SIG-M5 (cell line): Measurements from ENCODE around the gene NELL2.
"Not testable (repeated sequence)": the region's sequence is repeated elsewhere in the genome, so short reads cannot be mapped to it uniquely, and the experiment has no call there.

Experiments used
- DNase-seq: peaks from one replicate; lab custom pipeline; 2025; lab: John Stamatoyannopoulos, UW

The NELL2 gene

DNA sequence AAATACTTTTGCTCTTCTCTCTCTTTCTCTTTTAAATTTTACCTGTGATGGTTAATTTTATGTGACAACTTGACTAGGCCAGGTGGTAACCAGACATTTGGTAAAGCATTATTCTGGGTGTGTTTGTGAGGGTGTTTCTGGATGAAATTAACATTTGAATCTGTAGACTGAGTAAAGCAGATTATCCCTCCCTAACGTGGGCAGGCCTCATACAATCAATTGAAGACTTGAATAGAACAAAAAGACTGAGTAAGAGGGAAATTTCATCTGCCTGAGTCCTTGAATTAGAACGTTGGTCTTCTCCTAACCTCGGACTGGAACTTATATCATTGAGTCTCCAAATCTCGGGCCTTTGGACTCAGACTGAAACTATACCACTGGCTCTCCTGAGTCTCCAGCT, 182.1 kb downstream of the NELL2 start:
- no peak for DNase-seq

DNA sequence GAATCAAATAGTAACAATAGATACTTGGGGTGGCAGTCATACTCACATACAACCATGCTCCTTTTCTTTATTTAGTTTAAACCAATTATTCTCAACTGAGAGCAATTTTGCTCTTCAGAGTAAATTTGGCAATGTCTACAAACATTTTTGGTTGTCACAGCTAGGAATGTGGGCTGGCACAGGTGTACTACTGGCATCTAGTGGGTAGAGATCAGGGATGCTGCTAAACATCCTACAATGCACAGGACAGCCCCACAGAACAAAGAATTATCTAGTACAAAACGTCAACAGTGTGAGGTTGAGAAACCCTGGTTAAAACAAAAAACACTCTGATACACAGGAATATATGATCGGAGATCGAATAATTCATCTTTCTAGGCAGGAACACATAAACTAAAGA, 186.5 kb downstream of the NELL2 start:
- DNase-seq, result no peak

DNA sequence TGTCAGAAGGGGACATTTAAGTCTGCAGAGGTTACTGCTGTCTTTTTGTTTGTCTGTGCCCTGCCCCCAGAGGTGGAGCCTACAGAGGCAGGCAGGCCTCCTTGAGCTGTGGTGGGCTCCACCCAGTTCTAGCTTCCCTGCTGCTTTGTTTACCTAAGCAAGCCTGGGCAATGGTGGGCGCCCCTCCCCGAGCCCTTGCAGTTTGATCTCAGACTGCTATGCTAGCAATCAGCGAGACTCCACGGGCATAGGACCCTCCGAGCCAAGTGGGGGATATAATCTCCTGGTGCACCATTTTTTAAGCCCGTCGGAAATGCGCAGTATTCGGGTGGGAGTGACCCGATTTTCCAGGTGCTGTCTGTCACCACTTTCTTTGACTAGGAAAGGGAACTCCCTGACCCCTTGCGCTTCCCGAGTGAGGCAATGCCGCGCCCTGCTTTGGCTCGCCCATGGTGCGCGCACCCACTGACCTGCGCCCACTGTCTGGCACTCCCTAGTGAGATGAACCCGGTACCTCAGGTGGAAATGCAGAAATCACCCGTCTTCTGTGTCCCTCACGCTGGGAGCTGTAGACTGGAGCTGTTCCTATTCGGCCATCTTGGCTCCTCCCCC, 189.2 kb downstream of the NELL2 start:
- DNase-seq, result not testable (repeated sequence)

DNA sequence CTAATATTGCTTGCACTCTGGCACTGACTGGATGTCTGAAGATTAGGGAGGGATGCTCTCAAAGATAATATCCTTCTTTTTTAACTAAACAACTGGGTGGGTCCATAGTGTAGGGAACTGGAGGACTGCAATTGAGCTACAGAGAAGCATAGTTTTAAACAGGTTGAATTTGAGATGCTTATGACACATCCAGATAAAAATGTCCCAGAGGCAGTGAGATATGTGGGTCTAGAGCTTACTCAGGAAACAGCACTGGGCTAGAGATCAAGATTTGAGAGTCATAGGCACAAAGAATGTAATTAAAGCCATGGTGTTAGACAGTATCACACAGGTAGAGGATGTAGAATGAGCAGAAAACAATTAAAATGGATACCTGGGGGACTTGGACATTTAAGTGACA, 198.4 kb downstream of the NELL2 start:
- DNase-seq, result no peak

DNA sequence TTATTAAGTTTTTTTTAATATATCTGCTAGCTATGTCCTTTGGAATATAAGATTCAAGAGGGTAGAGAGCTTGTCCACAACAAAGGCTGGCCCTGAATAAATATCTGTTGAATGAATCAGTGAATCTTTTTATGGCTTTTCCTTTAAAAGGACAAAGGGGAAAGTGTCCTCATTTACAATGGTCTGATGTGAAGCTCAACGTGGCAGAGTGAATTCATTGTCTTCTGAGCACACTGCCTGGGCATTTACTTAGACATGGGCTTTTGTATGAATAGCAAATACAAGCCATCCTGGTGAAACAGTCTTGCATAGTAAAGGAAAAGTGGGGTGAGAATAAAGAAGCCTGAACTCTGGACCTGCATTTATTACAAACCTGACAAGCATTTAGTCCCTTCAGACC, 201.2 kb downstream of the NELL2 start:
- no peak for DNase-seq

DNA sequence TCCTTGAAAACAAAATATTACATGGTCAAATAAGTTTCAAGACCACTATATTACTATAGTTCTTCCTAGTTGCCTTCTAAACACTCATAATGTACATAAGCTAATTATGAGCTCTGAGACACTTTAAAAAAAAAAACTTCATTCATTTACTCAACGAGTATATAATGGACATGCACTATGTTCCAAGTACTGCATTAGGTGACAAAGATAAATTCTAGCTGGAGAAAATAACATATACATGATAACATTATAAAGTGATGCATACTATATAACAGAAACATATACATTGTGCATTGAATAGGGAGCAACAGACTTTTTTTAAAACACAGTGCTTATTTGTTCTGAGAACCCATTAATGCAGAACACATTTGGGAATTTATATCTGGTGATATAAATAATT, 202.3 kb downstream of the NELL2 start:
- DNase-seq, result no peak

DNA sequence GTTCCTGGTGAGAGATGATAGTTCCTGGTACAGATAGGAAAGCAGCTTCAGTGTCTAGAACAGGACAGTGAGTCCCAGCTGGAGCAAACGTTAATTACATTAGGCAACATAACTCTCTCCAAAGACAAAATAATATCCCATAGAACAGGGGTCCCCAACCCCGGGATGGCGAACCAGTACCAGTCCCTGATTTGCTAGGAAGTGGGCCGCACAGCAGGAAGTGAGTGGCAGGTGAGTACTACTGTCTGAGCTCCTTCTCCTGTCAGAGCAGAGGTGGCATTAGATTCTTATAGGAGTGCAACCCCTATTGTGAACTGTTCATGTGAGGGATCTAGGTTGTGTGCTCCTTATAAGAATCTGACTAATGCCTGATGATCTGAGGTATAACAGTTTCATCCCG, 204.1 kb downstream of the NELL2 start:
- DNase-seq, result no peak

DNA sequence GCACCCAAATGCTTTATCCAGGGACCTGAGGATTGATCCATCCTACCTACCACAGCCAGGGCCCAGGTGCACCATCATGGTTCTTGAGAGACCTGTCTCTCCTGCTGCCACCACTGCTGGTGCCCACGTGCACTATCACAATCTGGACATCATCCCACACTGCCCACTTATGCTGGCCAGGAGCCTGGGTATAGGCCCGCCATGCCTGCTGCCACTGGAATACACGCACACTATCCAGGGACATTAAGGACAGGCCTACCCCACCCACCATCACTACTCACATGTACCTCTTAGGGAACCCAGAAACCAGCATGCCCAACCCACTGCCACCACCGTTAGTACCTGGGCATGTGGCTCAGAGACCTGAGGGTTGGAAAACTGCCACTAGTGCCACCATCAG, 207.7 kb downstream of the NELL2 start:
- DNase-seq, result no peak

DNA sequence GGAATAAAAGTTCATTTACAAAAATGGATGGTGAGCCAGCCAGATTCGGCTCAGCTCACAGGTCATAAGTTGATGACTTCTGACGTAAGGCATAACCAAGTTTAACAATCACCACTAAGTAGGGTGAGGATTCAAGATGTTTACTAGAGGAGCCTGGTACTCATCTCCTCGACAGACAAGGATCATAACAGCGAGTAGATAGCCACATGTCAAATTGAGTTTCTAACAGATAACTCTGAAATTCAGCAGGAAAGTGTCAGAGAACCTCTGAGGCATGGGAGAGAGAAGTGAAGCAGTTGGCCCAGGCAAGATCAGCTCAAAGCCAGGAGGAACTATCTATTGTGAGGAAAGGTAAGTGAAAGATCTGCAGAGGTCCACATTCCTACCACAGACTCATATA, 208.7 kb downstream of the NELL2 start:
- DNase-seq, result no peak

DNA sequence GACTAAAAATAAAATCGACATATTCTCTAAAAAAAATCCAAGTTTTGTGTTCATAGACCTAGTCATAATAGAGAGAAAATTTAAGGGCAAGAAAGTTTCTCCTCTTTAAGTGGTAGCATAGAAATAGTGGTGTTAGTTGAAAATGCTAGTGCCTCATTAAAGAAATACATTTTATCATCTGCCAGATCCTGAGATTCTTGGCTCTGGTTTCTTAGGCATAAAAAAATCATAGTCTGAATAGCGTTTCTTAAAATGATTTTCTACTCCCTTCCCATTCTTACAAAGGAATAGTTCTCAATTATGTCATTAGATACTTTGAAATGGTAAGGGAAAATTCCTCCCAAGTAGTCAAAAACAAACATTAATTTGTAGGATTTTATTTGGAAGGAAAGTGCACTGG, 212.8 kb downstream of the NELL2 start:
- DNase-seq, result no peak

DNA sequence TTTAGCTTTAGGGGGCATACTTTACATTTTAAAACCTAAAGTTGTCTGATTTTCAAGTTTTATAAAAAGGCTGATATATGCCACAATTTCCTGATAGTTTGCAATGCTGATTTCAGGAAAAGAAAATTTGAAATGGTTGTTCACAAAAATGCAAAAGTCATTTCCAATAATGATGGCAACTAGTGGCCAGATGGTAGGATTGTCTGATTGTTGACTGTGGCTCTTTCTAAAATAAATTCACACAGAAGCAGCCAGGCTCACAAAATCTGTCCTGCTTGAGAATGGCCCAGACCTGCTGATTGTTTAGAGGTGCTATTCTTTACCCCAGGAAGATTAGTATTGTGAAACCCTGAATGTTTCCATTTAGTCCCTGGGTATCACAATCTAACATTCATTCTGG, 220.3 kb downstream of the NELL2 start:
- no peak for DNase-seq

DNA sequence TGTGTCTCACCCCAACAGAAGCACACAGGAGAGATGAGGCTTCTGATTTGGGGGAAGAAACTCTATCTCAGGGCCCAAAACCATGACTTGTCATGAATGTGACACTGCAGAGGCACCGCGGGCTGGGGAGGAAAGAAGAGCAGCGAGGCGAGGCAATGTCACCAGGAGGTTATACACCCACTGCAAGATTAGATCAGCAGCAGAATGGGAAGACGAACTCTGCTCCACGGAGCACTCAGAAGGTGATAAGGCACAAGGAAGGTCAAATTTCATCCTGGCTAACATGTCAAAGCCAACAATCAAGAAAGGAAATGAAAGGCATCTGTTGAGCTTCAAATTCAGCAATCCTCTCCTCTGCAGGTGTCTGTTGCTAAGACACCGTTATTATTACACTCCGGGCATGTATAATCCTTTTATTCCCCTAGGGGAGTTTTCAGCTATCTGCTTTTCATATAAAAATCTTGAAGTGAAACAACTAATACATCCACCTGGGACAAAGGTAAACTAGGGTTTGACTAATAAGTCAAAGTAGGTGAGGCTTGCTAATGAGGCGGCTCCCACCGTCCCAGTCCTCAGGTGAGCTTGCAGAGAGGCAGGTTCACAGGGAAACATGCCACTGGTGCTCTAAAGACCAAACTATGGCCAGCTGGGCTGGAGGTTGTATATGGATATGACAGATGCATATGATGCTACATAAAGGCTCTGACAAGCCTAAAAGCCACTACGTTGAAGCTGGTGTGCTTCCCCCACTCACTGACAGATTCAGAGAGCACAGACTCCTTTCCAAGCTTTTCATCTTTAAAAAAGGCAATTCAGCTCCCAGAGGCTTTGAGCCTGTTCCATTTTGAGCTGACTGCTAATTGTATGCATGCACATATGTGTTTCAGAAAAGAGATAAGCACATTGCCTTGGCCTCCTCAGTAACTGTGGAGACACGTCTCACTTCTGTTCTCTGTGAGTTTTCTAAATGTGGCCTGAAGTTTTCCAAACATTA, 221.2 kb downstream of the NELL2 start:
- DNase-seq, result no peak

DNA sequence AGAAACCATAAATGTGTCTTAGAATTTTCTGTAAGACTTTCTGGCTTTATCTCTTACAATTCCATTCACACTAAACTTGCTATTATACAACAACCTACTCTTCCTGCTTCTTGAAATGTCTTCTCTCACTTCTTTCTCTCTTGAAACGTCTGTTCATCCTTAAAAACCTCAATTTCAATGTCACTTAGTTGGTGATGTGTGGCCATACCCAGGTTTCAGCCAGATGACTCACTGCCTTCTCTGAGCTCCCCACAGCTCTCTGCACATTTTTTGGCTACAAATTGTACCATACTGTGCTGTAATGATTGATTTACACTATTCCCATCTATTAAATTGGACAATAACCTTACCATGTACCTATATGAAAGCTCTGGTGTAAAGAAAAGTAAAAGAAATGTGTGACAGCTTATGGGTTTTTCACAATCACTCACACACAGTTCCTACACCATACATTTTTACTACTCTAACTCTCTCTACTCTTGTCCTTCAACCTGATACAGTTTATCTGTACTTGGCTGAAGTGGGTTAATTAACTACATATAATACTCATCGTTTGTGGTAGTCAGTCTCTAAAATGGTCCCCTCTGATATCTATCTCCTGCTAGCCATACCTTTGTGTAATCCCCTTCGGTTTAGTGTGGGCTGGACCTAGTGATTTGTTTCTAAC, 222.1 kb downstream of the NELL2 start:
- no peak for DNase-seq

DNA sequence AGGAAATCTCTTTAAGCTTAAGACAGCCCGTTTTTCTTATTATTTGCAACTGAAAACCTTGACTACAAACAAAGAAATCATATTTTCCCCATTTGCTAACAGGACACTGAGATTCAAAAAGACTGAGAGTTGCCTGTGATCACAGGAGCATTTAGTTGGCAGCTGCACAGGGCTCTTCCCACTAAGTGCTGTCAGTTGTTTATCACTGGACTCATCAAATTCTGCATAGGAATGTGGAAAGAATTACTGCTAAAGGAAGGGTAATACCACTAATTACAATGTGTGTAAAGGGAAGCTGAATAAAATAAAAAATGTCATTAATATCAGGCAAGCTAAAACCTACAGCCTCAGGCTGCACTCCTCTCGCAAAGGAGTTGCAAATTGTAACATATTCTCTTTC, 226.4 kb downstream of the NELL2 start:
- no peak for DNase-seq

DNA sequence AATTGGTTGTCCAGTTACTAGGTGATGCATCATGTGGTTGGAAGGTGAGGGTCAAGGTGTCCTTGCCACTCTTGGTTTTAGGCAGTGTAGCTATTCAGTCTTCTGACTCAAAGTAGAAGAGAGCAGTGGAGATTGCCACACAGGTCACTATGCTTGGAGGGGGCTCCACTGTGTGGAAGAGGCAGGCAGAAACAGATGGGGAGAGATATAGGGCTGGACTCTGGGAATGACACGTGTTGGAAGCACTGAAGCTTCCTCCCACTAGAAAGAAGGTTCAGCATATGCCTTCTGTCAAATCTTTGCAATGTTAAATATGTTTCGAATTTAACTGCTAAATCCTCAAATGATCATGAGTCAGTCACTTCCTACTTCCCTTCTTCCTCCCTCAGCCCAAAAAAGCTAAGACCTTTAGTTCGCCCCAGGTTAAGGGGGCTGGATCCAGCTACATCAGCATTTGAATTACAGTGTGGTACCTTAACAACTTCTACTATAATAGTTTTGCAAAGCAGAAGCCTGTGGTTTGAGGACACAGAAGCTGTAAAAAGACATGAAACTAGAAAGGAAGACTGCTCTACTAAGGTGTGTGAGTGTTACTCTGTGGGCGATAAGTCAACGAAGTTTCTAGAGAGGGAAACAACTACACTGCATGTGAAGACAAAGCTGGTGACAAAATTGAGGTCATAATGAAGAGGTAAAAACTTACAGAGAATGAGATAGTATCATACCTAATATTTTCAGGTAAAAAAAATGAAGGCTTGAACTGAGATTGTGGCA, 228.0 kb downstream of the NELL2 start:
- DNase-seq, result no peak

DNA sequence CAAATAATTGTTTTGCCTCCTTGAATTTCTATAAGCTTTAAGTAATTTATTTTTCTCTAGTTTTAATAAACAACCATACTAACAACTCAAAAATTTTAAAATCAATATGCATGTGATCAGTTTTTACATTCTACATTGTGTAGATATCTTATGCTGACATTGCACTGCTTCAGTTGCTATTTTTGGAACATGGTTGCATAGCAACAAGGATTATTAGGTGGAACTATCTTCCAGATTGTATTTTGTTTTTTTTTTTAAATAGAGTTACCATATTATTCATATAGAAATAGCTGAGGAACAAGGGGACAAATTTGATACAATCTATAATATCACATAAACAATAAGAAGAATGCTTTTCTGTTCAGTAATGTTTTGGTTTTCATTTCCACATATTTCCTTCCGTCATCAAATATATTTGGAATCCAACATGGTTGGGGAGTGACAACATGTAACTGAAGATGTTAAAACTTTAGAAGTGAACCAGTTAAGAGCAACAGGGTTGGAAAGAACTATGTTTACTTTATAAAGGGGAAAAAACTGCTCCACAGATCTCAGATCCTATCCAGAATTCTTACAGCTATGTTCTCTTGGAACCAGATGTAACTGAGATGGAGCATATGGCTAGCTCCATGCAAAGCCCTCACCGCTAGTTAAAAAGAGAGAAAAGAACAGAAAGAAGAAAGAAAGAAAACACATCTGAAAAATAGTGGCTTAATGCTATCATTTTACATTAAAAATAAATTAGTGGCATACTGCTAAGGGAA, 235.5 kb downstream of the NELL2 start:
- no peak for DNase-seq

DNA sequence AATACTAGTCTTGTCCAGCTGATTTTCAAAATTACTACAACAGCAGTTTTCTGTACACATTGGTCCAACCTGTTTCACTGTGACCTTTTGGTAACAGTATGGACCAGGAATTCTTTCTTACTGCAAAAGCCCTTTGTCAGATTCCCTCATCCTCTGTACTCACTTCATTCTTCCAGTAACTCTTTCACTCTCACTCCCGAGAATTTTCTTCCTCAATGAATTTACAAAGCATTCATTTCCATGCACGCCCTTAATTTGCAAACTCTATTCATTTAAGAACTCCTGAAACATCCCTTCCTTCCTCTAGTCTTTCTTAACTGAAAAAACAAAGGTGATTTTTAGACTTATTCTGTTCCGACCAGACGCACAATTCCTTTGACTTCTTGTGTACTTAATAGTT, 238.2 kb downstream of the NELL2 start:
- no peak for DNase-seq

DNA sequence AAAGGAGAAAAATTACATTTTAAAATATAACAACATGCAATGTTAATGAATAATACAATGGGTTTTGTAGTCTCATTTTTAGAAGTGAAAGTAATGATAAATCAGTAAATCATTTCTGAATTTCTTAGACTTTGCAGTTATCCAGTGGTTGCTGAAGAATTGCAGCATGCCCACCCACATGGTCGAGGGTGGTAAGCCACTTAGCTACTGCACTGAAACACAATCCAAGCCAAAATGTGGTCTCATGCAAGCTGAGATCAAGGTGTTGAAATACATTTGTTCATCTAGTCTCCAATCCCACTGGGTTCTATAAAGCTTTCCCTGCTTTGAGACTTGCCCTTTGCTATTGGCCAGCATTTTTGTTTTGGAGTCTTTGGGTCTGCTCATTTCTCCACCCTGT, 247.9 kb downstream of the NELL2 start:
- no peak for DNase-seq

DNA sequence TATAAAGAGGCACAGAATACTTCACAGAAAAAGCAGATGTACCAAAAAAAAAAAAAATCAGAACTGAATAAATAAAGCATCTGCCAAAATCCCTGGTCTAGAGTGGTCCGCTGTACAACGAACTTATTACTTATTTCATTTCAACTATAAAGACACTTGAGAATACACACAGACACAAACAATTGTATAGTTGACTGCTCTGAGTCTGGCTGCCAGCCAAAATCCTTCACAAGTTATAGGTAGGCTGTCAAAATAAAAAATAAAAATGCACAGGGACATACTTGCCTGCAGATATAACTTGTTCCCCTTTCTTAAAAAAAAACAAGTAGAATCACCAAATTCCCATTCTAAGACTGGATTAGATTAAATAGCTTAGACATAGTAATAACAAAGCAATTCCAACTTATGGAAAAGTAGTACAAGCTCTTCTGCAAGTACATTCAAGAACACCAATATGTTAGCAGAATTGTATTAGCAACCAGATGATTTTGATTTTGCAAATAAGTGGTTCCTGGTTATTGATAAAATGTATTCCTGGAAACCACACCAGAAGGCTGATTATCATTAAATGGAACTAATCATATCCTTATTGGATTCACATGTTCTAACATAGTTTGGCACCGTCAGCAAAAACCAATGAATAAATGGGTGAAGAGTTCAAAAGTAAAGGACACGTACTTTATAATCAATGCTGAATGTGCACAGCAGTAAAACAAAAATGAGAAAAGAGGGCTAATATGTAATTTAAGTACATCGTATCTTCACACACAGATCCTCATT, 248.5 kb downstream of the NELL2 start:
- DNase-seq, result no peak

DNA sequence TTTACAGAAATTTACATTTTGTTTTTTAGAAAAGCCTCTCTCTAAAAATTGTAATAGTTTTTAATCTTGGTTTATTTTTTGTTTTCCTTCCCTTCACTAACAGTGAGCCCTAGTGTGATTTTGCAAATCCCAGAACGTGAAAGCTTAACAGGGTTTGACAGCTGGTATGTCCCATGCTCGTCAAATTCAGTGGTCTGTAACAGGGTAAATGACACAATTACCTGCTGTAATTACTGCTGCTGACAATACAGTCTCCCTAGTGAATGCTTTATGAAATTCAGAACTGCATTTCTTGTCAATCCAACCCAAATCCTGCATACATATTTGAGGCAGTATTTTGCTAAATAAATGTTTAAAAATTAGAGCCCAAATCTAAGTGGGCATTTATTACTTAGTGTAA, 249.2 kb downstream of the NELL2 start:
- DNase-seq, result no peak

DNA sequence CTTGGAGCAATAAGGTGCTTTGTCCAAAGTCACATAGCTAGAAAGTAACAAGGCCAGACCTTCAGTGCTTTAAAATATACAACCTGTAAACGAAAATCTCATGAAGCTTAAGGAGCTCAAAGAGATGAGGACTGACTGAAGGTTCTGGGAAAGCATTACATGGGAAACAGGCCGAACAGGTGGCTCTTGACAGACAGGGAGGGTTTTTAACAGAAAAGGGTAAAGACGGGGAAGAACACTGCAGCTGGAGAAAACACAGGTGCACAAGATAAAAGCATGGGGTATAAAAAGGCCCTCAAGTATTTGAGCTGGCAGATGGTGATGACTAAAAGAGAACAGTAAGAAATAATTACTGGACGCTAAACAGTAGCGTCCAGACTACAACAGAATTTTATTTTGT, 257.2 kb downstream of the NELL2 start:
- no peak for DNase-seq
